Pancreas (tissue), 10 donors: ENCODE results near the gene SLC25A46. TPM values are rescaled to one million over a fixed set of nuclear protein-coding genes. Genes with fewer than 3 reads are reported as not detected.

Experiments
- ATAC-seq, 4 donors: fragments of 200-7000 bp; cut with Tn5 transposase; one replicate each; pipeline versions ENCODE4 v1.8.0 to v1.9.1; 2020; ENCODE audit warnings: mild to moderate bottlenecking in 4 of 4, moderate library complexity in 4 of 4
- DNase-seq, 6 donors: peaks; one replicate each; pipeline ENCODE4 v3.0.0-alpha.2; 2020
- FAIRE-seq: peaks from 2 replicates; lab custom pipeline; 2012; peaks lifted over from hg19 to GRCh38; lab: Jason Lieb, UNC
- H3K27ac ChIP-seq, 4 donors: fragments of 200-600 bp; sonication (generic); 1 replicate in 3 of 4; 2 replicates in 1 of 4; pipeline versions ENCODE4 v1.5.0 to v1.8.0; 2020
- H3K27me3 ChIP-seq, 4 donors: fragments of 200-600 bp; one replicate each; pipeline ENCODE4 v1.8.0; 2021
- H3K36me3 ChIP-seq, 3 donors: fragments of 200-600 bp; sonication (generic) in 1 of 3; one replicate each; pipeline versions ENCODE4 v1.5.0 to v1.8.0; 2020 to 2021
- H3K4me1 ChIP-seq, 3 donors: fragments of 200-600 bp; one replicate each; pipeline ENCODE4 v1.8.0; 2021
- H3K4me3 ChIP-seq, 4 donors: fragments of 200-600 bp; sonication (generic) in 2 of 4; one replicate each; pipeline versions ENCODE4 v1.5.0 to v1.8.0; 2020 to 2021
- H3K9me3 ChIP-seq, 4 donors: fragments of 200-600 bp; one replicate each; pipeline ENCODE4 v1.8.0; 2021
- CTCF ChIP-seq, 4 donors: fragments of 200-600 bp; sonication (generic) in 3 of 4; IDR thresholded peaks; one replicate each; pipeline versions ENCODE4 v1.5.0 to v1.8.0; 2021; ENCODE audit warnings: antibody characterized with exemption in 4 of 4
- WGBS, 2 donors: extraction: QIAGEN DNeasy Blood & Tissue Kit; methylation state at CpG; one replicate each; pipeline ENCODE4 v1.1.7; 2013; 5-methylcytosine and 5-hydroxymethylcytosine counted together
- intact Hi-C, 3 donors: fragments of 100-400 bp; cut with DNase I; formaldehyde crosslinking; loops; one replicate each; pipeline versions ENCODE4 v1.11.1 to v1.14.2; 2022
- polyA plus RNA-seq, 2 donors: library from polyadenylated mRNA; stranded (reverse); fragments of 200-250 nt; gene quantifications; one replicate each; pipeline ENCODE4 v1.2.3, GENCODE V29; 2013
- total RNA-seq, 6 donors: library from RNA; stranded (reverse); fragmentation: NEBNext Ultra II Directional in 4 of 6; extraction: Animal tissue kit (Norgen Biotek cat#: 25700) in 4 of 6; gene quantifications; one replicate each; pipeline versions ENCODE4 v1.2.1 to v1.2.4, GENCODE V29; 2021 to 2023
- donor health status: healthy with polysubstance abuse.
- donor health status: DM: no; HTN: no; CAD: no; lungs with moderate emphysema.
- donor health status: DM: no; HTN: no; CAD: no.
- donor health status: control.
- donor health status: control.
- donor health status: Bipolar disorder and iron deficiency.
- donor health status: DM: yes; HTN: yes; CAD: no.
- donor health status: DM: no; HTN: no; CAD: no.
- donor health status: DM: no; HTN: no; CAD: no.
- donor health status: DM: yes; HTN: yes; CAD: no.

The SLC25A46 gene
- total and polyA plus RNA-seq, 8 donors, result 6.1 to 20.7 (median 15.7) TPM

GRCh38 chr5:110790673-110791072 lies 51.9 kb downstream of the SLC25A46 start:
- no peak for ATAC-seq
- intact Hi-C loops, result no loop called here
- no peak overlapping the region for H3K4me3 ChIP-seq
- H3K36me3 ChIP-seq, result no peaks in the 10 kb centered on the region
- DNase-seq, result no peak
- no peaks in the 10 kb centered on the region for H3K9me3 ChIP-seq
- WGBS, 2 donors, result 31 to 41% methylated on average over 1 of the region's 1 CpG
- H3K27me3 ChIP-seq, result no peaks in the 10 kb centered on the region
- FAIRE-seq, result no peak
- H3K4me1 ChIP-seq, result no peaks in the 10 kb centered on the region
- no peak for TF ChIP-seq CTCF (IDR thresholded peaks at IDR 0.05)
- no peak overlapping the region for H3K27ac ChIP-seq

GRCh38 chr5:110802998-110803397 lies 64.2 kb downstream of the SLC25A46 start:
- intact Hi-C loops, result no loop called here
- no peak for FAIRE-seq
- no peak for ATAC-seq
- 20 to 47% methylated on average over 1 of the region's 1 CpG for WGBS, 2 donors
- H3K36me3 ChIP-seq, result no peaks in the 10 kb centered on the region
- no peaks in the 10 kb centered on the region for H3K4me1 ChIP-seq
- no peak for TF ChIP-seq CTCF (IDR thresholded peaks at IDR 0.05)
- no peak overlapping the region for H3K27ac ChIP-seq
- H3K27me3 ChIP-seq, result no peaks in the 10 kb centered on the region
- H3K4me3 ChIP-seq, result no peak overlapping the region
- H3K9me3 ChIP-seq, result no peaks in the 10 kb centered on the region
- DNase-seq, result no peak

GRCh38 chr5:110803467-110804326 lies 64.9 kb downstream of the SLC25A46 start:
- intact Hi-C loops, result no loop called here
- no peaks in the 10 kb centered on the region for H3K9me3 ChIP-seq
- H3K4me1 ChIP-seq, result no peaks in the 10 kb centered on the region
- DNase-seq (no peak), FAIRE-seq (no peak), ATAC-seq (no peak)
- no peaks in the 10 kb centered on the region for H3K36me3 ChIP-seq
- TF ChIP-seq CTCF (IDR thresholded peaks at IDR 0.05), result no peak
- 37 to 47% methylated on average over 1 of the region's 1 CpG for WGBS, 2 donors
- no peak overlapping the region for H3K27ac ChIP-seq
- H3K27me3 ChIP-seq, result no peaks in the 10 kb centered on the region
- no peak overlapping the region for H3K4me3 ChIP-seq

- intact Hi-C loops, result no loop called here
- Histone ChIP-seq H3K27me3 (no peaks in the 10 kb centered on the region), H3K27ac (no peak overlapping the region), H3K4me1 (no peaks in the 10 kb centered on the region), H3K36me3 (no peaks in the 10 kb centered on the region), H3K9me3 (no peaks in the 10 kb centered on the region), H3K4me3 (no peak overlapping the region)
- no peak for ATAC-seq
- FAIRE-seq, result no peak
- no peak for DNase-seq
- no peak for TF ChIP-seq CTCF (IDR thresholded peaks at IDR 0.05)
- 43 to 58% methylated on average over 4 of the region's 4 CpGs for WGBS, 2 donors
Observed at GRCh38 chr5:110807169-110807568, 68.4 kb downstream of the SLC25A46 start.

- Histone ChIP-seq H3K27ac (no peak overlapping the region), H3K36me3 (no peaks in the 10 kb centered on the region), H3K27me3 (no peaks in the 10 kb centered on the region), H3K9me3 (no peaks in the 10 kb centered on the region), H3K4me3 (no peak overlapping the region), H3K4me1 (no peaks in the 10 kb centered on the region)
- intact Hi-C loops, result no loop called here
- no peak for FAIRE-seq
- WGBS, 2 donors, result 72 to 83% methylated on average over 1 of the region's 1 CpG
- no peak for TF ChIP-seq CTCF (IDR thresholded peaks at IDR 0.05)
- no peak for ATAC-seq
- no peak for DNase-seq
Observed at GRCh38 chr5:110809006-110809405, 70.2 kb downstream of the SLC25A46 start.
